Lung (tissue), 12 donors: ENCODE measurements around the gene AK2. TPM values are rescaled to one million over a fixed set of nuclear protein-coding genes. Genes with fewer than 3 reads are reported as not detected.

Experiments used
- ATAC-seq: fragments of 200-7000 bp; cut with Tn5 transposase; one replicate; pipeline ENCODE4 v1.9.1; 2020; ENCODE audit warnings: moderate number of reproducible peaks; ENCODE audit not compliant: insufficient read depth, low FRiP score
- DNase-seq, 3 donors: peaks; one replicate each; pipeline ENCODE4 v3.0.0-alpha.2; 2013 to 2017
- H3K27ac ChIP-seq, 2 donors: one replicate each; pipeline ENCODE4 v1.5.1; 2013; ENCODE audit warnings: mild to moderate bottlenecking in 2 of 2, moderate library complexity in 2 of 2, control low read depth in 1 of 2, inconsistent platforms in 1 of 2, low read depth in 1 of 2, low read length in 1 of 2
- H3K27me3 ChIP-seq, 3 donors: one replicate each; pipeline ENCODE4 v1.5.1; 2013; ENCODE audit warnings: low read length in 2 of 3; ENCODE audit not compliant: control insufficient read depth in 3 of 3, insufficient read depth in 3 of 3
- H3K36me3 ChIP-seq, 4 donors: one replicate each; pipeline ENCODE4 v1.5.1; 2013; ENCODE audit warnings: low read length in 4 of 4, mild to moderate bottlenecking in 1 of 4, moderate library complexity in 1 of 4; ENCODE audit not compliant: control insufficient read depth in 4 of 4, insufficient read depth in 4 of 4
- H3K4me1 ChIP-seq, 5 donors: one replicate each; pipeline ENCODE4 v1.5.1; 2013; ENCODE audit warnings: low read length in 5 of 5, mild to moderate bottlenecking in 2 of 5, moderate library complexity in 1 of 5; ENCODE audit not compliant: control insufficient read depth in 5 of 5, insufficient read depth in 5 of 5
- H3K4me3 ChIP-seq: one replicate; pipeline ENCODE4 v1.5.1; 2013; ENCODE audit warnings: mild to moderate bottlenecking, control low read depth, moderate library complexity
- H3K9ac ChIP-seq, 2 donors: one replicate each; pipeline ENCODE4 v1.5.1; 2013; ENCODE audit warnings: low read length in 2 of 2, control low read depth in 1 of 2; ENCODE audit not compliant: insufficient read depth in 1 of 2
- H3K9me3 ChIP-seq, 4 donors: one replicate each; pipeline ENCODE4 v1.5.1; 2013; ENCODE audit warnings: low read length in 3 of 4, mild to moderate bottlenecking in 1 of 4, moderate library complexity in 1 of 4; ENCODE audit not compliant: control insufficient read depth in 4 of 4, insufficient read depth in 3 of 4
- CTCF ChIP-seq: IDR thresholded peaks from 2 replicates; pipeline ENCODE4 v1.5.1; 2012; ENCODE audit warnings: mild to moderate bottlenecking; ENCODE audit errors: control extremely low read depth, extremely low read depth
- whole genome bisulfite sequencing, 2 donors: extraction: QIAGEN DNeasy Blood & Tissue Kit; methylation state at CpG; one replicate each; pipeline ENCODE4 v1.1.7; 2013; 5-methylcytosine and 5-hydroxymethylcytosine counted together
- polyA plus RNA-seq, 2 donors: library from polyadenylated mRNA; stranded (reverse); fragments of 200-250 nt; gene quantifications; one replicate each; pipeline ENCODE4 v1.2.1, GENCODE V29; 2013
- total RNA-seq, 2 donors: library from RNA; depleted of rRNA in 1 of 2; stranded (reverse); fragments of >200 nt in 1 of 2; gene quantifications; one replicate each; pipeline ENCODE4 v1.2.1, GENCODE V29; 2014 to 2021
- donor health status: control.
- donor health status: control.
- donor health status: Bipolar disorder and iron deficiency.
- donor health status: healthy.
- donor health status: DM: yes; HTN: yes; CAD: no.

Gene AK2
- total and polyA plus RNA-seq, 4 donors, result 86.8 to 127 (median 101) TPM

DNA sequence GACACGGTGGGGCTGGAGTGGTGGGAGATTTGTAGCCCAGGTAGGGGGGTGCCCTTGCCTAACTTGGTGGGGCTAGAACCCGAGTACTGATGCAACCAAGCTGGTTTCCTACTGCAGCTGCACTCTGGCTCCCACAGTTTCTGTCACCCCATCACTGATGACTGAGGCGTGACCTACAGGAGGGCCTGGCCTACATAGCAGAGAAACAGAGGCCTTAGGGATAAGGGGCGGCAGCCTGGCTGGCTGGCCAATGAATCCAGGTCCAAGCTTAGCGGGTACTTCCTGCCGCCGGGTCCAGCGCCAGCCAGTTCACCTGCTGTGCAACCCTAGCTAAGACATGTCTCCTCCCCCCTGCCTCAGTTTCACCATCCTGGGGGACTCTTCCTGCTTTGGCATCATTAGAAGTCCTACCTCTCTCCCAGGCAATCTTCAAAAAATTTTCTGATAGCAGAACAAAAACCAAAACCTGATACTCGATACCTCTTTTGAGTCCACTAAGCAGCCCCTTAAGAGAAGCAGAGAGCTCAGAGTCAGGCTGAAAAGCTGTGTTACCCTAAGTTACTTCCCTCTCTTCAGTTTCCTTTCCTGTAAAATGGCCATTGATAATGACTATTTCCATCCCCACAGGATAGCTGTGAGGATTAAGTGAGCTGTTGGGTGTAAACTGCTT lies 44.7 kb downstream of the AK2 start:
- H3K36me3 ChIP-seq, result no peaks in the 10 kb centered on the region
- H3K4me3 ChIP-seq, result no peak overlapping the region
- H3K9ac ChIP-seq, result peak overlapping the region in 1 of 2 donors; percentile 23
- peak overlapping the region in 1 of 2 donors; percentile 87 for H3K27ac ChIP-seq
- no peaks in the 10 kb centered on the region for H3K27me3 ChIP-seq
- no peaks in the 10 kb centered on the region for H3K9me3 ChIP-seq
- ATAC-seq (no peak), DNase-seq (no peak)
- TF ChIP-seq CTCF, result no peak
- 64 to 67% methylated on average over 9 of the region's 9 CpGs for WGBS, 2 donors
- H3K4me1 ChIP-seq, result peaks cover 0 to 24% (median 5%) of the 10 kb centered on the region in 5 donors

DNA sequence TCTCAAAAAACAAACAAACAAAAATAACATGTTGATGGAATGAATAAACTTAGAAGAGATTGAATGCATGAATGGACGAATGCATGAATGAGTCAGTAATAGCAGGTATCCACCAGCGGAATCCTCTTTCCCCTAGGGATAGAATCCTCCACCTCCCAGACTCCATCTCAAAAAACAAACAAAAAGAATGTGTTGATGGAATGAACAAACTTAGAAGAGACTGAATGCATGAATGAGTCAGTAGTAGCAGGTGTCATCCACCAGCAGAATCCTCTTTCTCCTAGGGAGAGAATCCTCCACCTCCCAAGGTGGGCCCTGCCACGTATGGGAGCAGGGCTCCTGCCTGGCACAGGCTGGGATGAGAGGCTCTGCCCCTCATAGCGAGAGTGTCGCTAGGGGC lies 45.3 kb downstream of the AK2 start:
- ATAC-seq, result no peak
- H3K4me1 ChIP-seq, result peaks cover 0 to 21% (median 5%) of the 10 kb centered on the region in 5 donors
- H3K9me3 ChIP-seq, result no peaks in the 10 kb centered on the region
- TF ChIP-seq CTCF, result no peak
- no peak overlapping the region for H3K4me3 ChIP-seq
- no peak overlapping the region for H3K9ac ChIP-seq
- DNase-seq, result no peak
- 85 to 91% methylated on average over 5 of the region's 5 CpGs for WGBS, 2 donors
- H3K27me3 ChIP-seq, result no peaks in the 10 kb centered on the region
- H3K36me3 ChIP-seq, result no peaks in the 10 kb centered on the region
- H3K27ac ChIP-seq, result peak overlapping the region in 1 of 2 donors; percentile 87

DNA sequence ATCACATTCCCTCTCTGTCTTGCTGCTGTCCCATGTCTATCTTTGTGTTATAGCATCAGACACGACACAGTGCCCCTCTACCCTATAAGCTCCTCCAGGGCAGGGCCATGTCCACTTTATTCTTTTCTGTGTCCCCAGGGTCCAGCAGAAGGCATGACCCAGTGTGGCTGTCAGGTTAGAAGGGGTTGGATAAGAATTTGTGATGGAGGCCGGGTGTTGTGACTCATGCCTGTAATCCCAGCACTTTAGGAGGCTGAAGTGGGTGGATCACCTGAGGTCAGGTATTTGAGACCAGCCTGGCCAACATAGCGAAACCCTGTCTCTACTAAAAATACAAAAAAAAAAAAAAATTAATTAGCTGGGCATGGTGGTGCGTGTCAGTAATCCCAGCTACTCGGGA lies 45.8 kb downstream of the AK2 start:
- Histone ChIP-seq H3K36me3 (no peaks in the 10 kb centered on the region), H3K4me1 (peaks cover 0 to 21% (median 5%) of the 10 kb centered on the region in 5 donors), H3K4me3 (no peak overlapping the region), H3K27me3 (no peaks in the 10 kb centered on the region), H3K27ac (peak overlapping the region in 1 of 2 donors; percentile 50), H3K9ac (no peak overlapping the region), H3K9me3 (no peaks in the 10 kb centered on the region)
- 86 to 90% methylated on average over 5 of the region's 5 CpGs for WGBS, 2 donors
- no peak for TF ChIP-seq CTCF
- ATAC-seq (no peak), DNase-seq (no peak)
